ENCODE measurements around the gene KIAA0408.

DNA sequence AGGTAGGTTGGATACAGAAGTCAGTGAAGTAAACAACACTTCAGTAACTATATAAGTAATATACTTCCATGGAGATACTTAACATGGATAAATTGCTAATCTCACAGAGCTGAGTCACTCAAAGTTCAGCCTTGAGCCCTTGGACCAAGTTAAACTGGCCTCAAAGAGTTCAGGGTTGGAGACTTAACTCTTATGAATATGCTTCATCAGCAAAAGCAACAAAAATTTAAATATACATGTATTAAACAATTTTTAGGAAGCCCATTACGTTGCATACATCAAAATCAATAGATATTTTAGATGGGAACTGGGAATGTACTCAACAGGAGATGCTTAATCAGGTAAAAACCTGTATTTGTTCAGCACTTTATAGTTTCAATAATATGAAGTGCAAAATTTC is 47.7 kb upstream of the KIAA0408 start:
- no peak for TF ChIP-seq MYC (IDR thresholded peaks at IDR 0.05; ENCODE audit: low read depth, low read length)
- TF ChIP-seq, protein P1, sequence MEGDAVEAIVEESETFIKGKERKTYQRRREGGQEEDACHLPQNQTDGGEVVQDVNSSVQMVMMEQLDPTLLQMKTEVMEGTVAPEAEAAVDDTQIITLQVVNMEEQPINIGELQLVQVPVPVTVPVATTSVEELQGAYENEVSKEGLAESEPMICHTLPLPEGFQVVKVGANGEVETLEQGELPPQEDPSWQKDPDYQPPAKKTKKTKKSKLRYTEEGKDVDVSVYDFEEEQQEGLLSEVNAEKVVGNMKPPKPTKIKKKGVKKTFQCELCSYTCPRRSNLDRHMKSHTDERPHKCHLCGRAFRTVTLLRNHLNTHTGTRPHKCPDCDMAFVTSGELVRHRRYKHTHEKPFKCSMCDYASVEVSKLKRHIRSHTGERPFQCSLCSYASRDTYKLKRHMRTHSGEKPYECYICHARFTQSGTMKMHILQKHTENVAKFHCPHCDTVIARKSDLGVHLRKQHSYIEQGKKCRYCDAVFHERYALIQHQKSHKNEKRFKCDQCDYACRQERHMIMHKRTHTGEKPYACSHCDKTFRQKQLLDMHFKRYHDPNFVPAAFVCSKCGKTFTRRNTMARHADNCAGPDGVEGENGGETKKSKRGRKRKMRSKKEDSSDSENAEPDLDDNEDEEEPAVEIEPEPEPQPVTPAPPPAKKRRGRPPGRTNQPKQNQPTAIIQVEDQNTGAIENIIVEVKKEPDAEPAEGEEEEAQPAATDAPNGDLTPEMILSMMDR (IDR thresholded peaks at IDR 0.05; ENCODE audit: low read depth, low read length), result no peak
